Dermis blood vessel endothelial cell (primary cell): Measurements from ENCODE around the gene PLSCR1. TPM values are rescaled to one million over a fixed set of nuclear protein-coding genes. Genes with fewer than 3 reads are reported as not detected.

Experiments used
- DNase-seq: peaks from one replicate; pipeline ENCODE4 v3.0.0; 2010
- total RNA-seq: library from RNA; depleted of rRNA; stranded (reverse); fragments of >200 nt; gene quantifications from 2 replicates; pipeline ENCODE4 v1.2.3, GENCODE V29; 2014

Gene PLSCR1
- total RNA-seq, 1 donor from 2014 or later: 131 TPM

- DNase-seq: no peak
Observed at GRCh38 chr3:146471012-146471411, 73.4 kb downstream of the PLSCR1 start.

- DNase-seq: no peak
Observed at GRCh38 chr3:146470425-146470990, 73.9 kb downstream of the PLSCR1 start.

GRCh38 chr3:146469150-146470017, 75.0 kb downstream of the PLSCR1 start, which contains the start of gene PLSCR2:
TSS of gene PLSCR2 (minus strand) at chr3:146469561. CDS start at chr3:146459904, 9,657 bp downstream.
- peak; percentile 30 for DNase-seq

GRCh38 chr3:146468671-146469149, 75.7 kb downstream of the PLSCR1 start:
- peak; percentile 10 for DNase-seq

- DNase-seq: no peak
Observed at GRCh38 chr3:146468234-146468633, 76.2 kb downstream of the PLSCR1 start.

- no peak for DNase-seq
Observed at GRCh38 chr3:146466604-146467003, 77.8 kb downstream of the PLSCR1 start.

GRCh38 chr3:146465693-146466465, 78.5 kb downstream of the PLSCR1 start:
- no peak for DNase-seq

Other genes starting within 250 kb of the PLSCR1 start
- gene PLSCR2, start 75.0 kb downstream of the PLSCR1 start, total RNA-seq: 0.33 and 0.34 TPM in 2 replicates
- gene PLSCR5, start 60.7 kb upstream of the PLSCR1 start, total RNA-seq: not detected in 2 replicates